GM23338 (cell line): ENCODE data around the gene ABCF2. TPM values are rescaled to one million over a fixed set of nuclear protein-coding genes. Genes with fewer than 3 reads are reported as not detected.

Experiments used
- ATAC-seq: fragments of 200-7000 bp; cut with Tn5 transposase; 3 replicates; pipeline ENCODE4 v1.9.1; 2020
- DNase-seq: peaks from one replicate; pipeline ENCODE4 v3.0.0-alpha.2; 2015; ENCODE audit warnings: low spot score
- H2AFZ ChIP-seq: fragments of 200-600 bp; sonication (generic); 2 replicates; pipeline ENCODE4 v1.8.0; 2016; ENCODE audit warnings: antibody characterized with exemption, mild to moderate bottlenecking, moderate library complexity
- H3F3A ChIP-seq: fragments of 200-600 bp; sonication (generic); replicated peaks from 2 replicates; pipeline ENCODE4 v1.8.0; 2017; ENCODE audit warnings: antibody characterized with exemption, mixed run types, low read depth
- H3K27ac ChIP-seq: fragments of 200-600 bp; sonication (generic); 2 replicates; pipeline ENCODE4 v1.6.1; 2016; ENCODE audit warnings: low read depth
- H3K27me3 ChIP-seq: fragments of 200-600 bp; sonication (generic); 2 replicates; pipeline ENCODE4 v1.8.0; 2016; ENCODE audit warnings: mild to moderate bottlenecking, mixed run types, moderate library complexity; ENCODE audit not compliant: insufficient read depth
- H3K36me3 ChIP-seq: fragments of 200-600 bp; sonication (generic); 2 replicates; pipeline ENCODE4 v1.8.0; 2016; ENCODE audit warnings: mild to moderate bottlenecking; ENCODE audit not compliant: insufficient read depth
- H3K4me1 ChIP-seq: fragments of 200-600 bp; sonication (generic); 2 replicates; pipeline ENCODE4 v1.8.0; 2016; ENCODE audit warnings: mild to moderate bottlenecking, moderate library complexity; ENCODE audit not compliant: insufficient read depth
- H3K4me2 ChIP-seq: fragments of 200-600 bp; sonication (generic); 2 replicates; pipeline ENCODE4 v1.7.1; 2017; ENCODE audit warnings: mixed run types
- H3K4me3 ChIP-seq: fragments of 200-600 bp; sonication (generic); 2 replicates; pipeline ENCODE4 v1.6.1; 2016; ENCODE audit warnings: mixed run types
- H3K79me2 ChIP-seq: fragments of 200-600 bp; sonication (generic); replicated peaks from 2 replicates; pipeline ENCODE4 v1.8.0; 2017; ENCODE audit warnings: mild to moderate bottlenecking; ENCODE audit not compliant: insufficient read depth
- H3K9me2 ChIP-seq: fragments of 200-600 bp; sonication (generic); 2 replicates; pipeline ENCODE4 v1.8.0; 2017; ENCODE audit not compliant: insufficient read depth
- H4K20me1 ChIP-seq: fragments of 200-600 bp; sonication (generic); replicated peaks from 2 replicates; pipeline ENCODE4 v1.8.0; 2017; ENCODE audit warnings: mild to moderate bottlenecking; ENCODE audit not compliant: insufficient read depth
- H3K27ac Mint-ChIP-seq: 2 replicates; pipeline ENCODE4 v1.8.0; 2020; ENCODE audit warnings: inconsistent platforms, mild to moderate bottlenecking, moderate library complexity, mixed read lengths
- H3K27me3 Mint-ChIP-seq: 3 replicates; pipeline ENCODE4 v1.8.0; 2022; ENCODE audit warnings: low read depth, mild to moderate bottlenecking, moderate library complexity, mixed read lengths, inconsistent platforms; ENCODE audit not compliant: insufficient read depth, poor library complexity
- H3K36me3 Mint-ChIP-seq: 3 replicates; pipeline ENCODE4 v1.8.0; 2021; ENCODE audit warnings: low read depth, mild to moderate bottlenecking, inconsistent platforms, moderate library complexity, mixed read lengths
- H3K4me1 Mint-ChIP-seq: 3 replicates; pipeline ENCODE4 v1.8.0; 2020; ENCODE audit warnings: mild to moderate bottlenecking, inconsistent platforms, mixed read lengths
- H3K4me3 Mint-ChIP-seq: 3 replicates; pipeline ENCODE4 v1.8.0; 2021; ENCODE audit warnings: moderate library complexity, mild to moderate bottlenecking, inconsistent platforms, mixed read lengths
- H3K9me3 Mint-ChIP-seq: 3 replicates; pipeline ENCODE4 v1.8.0; 2020; ENCODE audit warnings: moderate library complexity, mild to moderate bottlenecking, inconsistent platforms, mixed read lengths
- CREB1 ChIP-seq: fragments of 250-450 bp; sonication (Bioruptor Pico); IDR thresholded peaks from 2 replicates; pipeline ENCODE4 v1.5.0; 2020; ENCODE audit warnings: low read depth, mild to moderate bottlenecking, moderate library complexity
- CTCF ChIP-seq, 2 experiments: fragments of 200-600 bp in 1 of 2; sonication (generic) in 1 of 2; conservative IDR thresholded peaks; 2 replicates each; pipeline versions ENCODE4 v1.5.1 to v1.6.1; 2016 to 2017; ENCODE audit warnings: antibody characterized with exemption in 2 of 2, low read depth in 2 of 2, mild to moderate bottlenecking in 2 of 2, moderate library complexity in 1 of 2
- EZH2 ChIP-seq: fragments of 200-600 bp; sonication (generic); IDR thresholded peaks from one replicate; pipeline ENCODE4 v1.8.0; 2017; ENCODE audit warnings: antibody characterized with exemption, mild to moderate bottlenecking, low read depth; ENCODE audit not compliant: unreplicated experiment
- JUNB ChIP-seq: IDR thresholded peaks from one replicate; pipeline ENCODE4 v1.6.1; 2016; ENCODE audit warnings: antibody characterized with exemption; ENCODE audit not compliant: unreplicated experiment
- NANOG ChIP-seq: IDR thresholded peaks from 2 replicates; pipeline ENCODE4 v1.6.1; 2016; ENCODE audit warnings: antibody characterized with exemption, borderline replicate concordance
- POLR2AphosphoS5 ChIP-seq: IDR thresholded peaks from 2 replicates; pipeline ENCODE4 v1.6.1; 2016; ENCODE audit warnings: antibody characterized with exemption, low read depth
- REST ChIP-seq: IDR thresholded peaks from one replicate; pipeline ENCODE4 v1.6.1; 2018; ENCODE audit warnings: antibody characterized with exemption; ENCODE audit not compliant: unreplicated experiment
- STAT1 ChIP-seq: IDR thresholded peaks from one replicate; pipeline ENCODE4 v1.6.1; 2016; ENCODE audit warnings: antibody characterized with exemption; ENCODE audit not compliant: unreplicated experiment
- ZNF114 ChIP-seq: fragments of 250-450 bp; sonication (Bioruptor Pico); IDR thresholded peaks from 2 replicates; pipeline ENCODE4 v1.5.0; 2020; ENCODE audit warnings: mild to moderate bottlenecking, moderate library complexity
- ZNF331 ChIP-seq: fragments of 250-450 bp; sonication (Bioruptor Pico); IDR thresholded peaks from 2 replicates; pipeline ENCODE4 v1.5.0; 2020; ENCODE audit warnings: low read depth, mild to moderate bottlenecking, moderate library complexity
- ZNF462 ChIP-seq: fragments of 250-450 bp; sonication (Bioruptor Pico); IDR thresholded peaks from 2 replicates; pipeline ENCODE4 v1.5.0; 2020; ENCODE audit warnings: mild to moderate bottlenecking, moderate library complexity
- polyA plus RNA-seq: library from polyadenylated mRNA; unstranded; fragments of >200 nt; fragmentation: Nextera tagmentation; extraction: Ambion mirVana; gene quantifications from 2 replicates; pipeline ENCODE4 v1.2.1, GENCODE V29; 2016
- total RNA-seq: library from RNA; depleted of rRNA; stranded (reverse); fragments of >200 nt; shearing (Covaris generic); gene quantifications from 2 replicates; pipeline ENCODE4 v1.2.3, GENCODE V29; 2014

ABCF2 gene
- total and polyA plus RNA-seq, 2 experiments from 2014 or later, result 18.7 to 58.7 TPM

GRCh38 chr7:151189038-151189437 is 38.0 kb downstream of the ABCF2 start (continued):
- TF ChIP-seq ZNF462 (CRISPR knock-in tag) (no peak), CREB1 (CRISPR knock-in tag) (no peak), ZNF114 (CRISPR knock-in tag) (no peak), CTCF (conservative IDR thresholded peaks at IDR 0.05; ENCODE audit: low read depth in 2 of 2) (no peak)

- H4K20me1 ChIP-seq, result no peaks in the 10 kb centered on the region
- no peaks in the 10 kb centered on the region for H3K9me2 ChIP-seq
- no peaks in the 10 kb centered on the region for H3K9me3 Mint-ChIP-seq
- no peak overlapping the region for H3K27ac Mint-ChIP-seq
- H3F3A ChIP-seq, result no peaks in the 10 kb centered on the region
- H2AFZ ChIP-seq, result no peak overlapping the region
- H3K36me3 ChIP-seq, result no peaks in the 10 kb centered on the region
- H3K27ac ChIP-seq, result no peak overlapping the region
- DNase-seq (no peak), ATAC-seq (no peak)
- H3K79me2 ChIP-seq, result no peaks in the 10 kb centered on the region
- no peaks in the 10 kb centered on the region for H3K27me3 ChIP-seq
- H3K36me3 Mint-ChIP-seq, result no peaks in the 10 kb centered on the region
- no peak overlapping the region for H3K4me2 ChIP-seq
- no peaks in the 10 kb centered on the region for H3K4me1 ChIP-seq
- no peak overlapping the region for H3K4me3 ChIP-seq
- peaks cover 3% of the 10 kb centered on the region for H3K27me3 Mint-ChIP-seq
- H3K4me1 Mint-ChIP-seq, result no peaks in the 10 kb centered on the region
- H3K4me3 Mint-ChIP-seq, result no peak overlapping the region
- TF ChIP-seq REST (no peak), ZNF114 (CRISPR knock-in tag) (no peak), EZH2 (no peak), CTCF (conservative IDR thresholded peaks at IDR 0.05; ENCODE audit: low read depth in 2 of 2) (no peak), POLR2AphosphoS5 (no peak), JUNB (no peak), NANOG (no peak), ZNF331 (CRISPR knock-in tag) (no peak), STAT1 (no peak)
Observed at GRCh38 chr7:151188252-151188542, 38.8 kb downstream of the ABCF2 start.
